ENCODE measurements around the gene PLCL1.
"Not testable (repeated sequence)": the region's sequence is repeated elsewhere in the genome, so short reads cannot be mapped to it uniquely, and the experiment has no call there.

Gene PLCL1

GRCh38 chr2:198178766-198179165, 374.4 kb downstream of the PLCL1 start:
- no peak for DNase-seq (ENCODE audit: low read depth)

GRCh38 chr2:198186257-198186656, 381.9 kb downstream of the PLCL1 start:
- no peak for DNase-seq (ENCODE audit: low read depth)

- no peak for DNase-seq (ENCODE audit: low read depth)
These were observed 383.4 kb downstream of the PLCL1 start for GRCh38 chr2:198187841-198188240.

GRCh38 chr2:198188982-198189381, 384.6 kb downstream of the PLCL1 start:
- no peak for DNase-seq (ENCODE audit: low read depth)

GRCh38 chr2:198191651-198192050, 387.3 kb downstream of the PLCL1 start:
- DNase-seq (ENCODE audit: low read depth), result no peak

- DNase-seq (ENCODE audit: low read depth), result not testable (repeated sequence)
These were observed 392.2 kb downstream of the PLCL1 start for GRCh38 chr2:198196556-198196955.

Data from activated T-cell treated with anti-CD3 and anti-CD28 coated beads for 24 hours (primary cell).